ENCODE results near the gene ARHGEF16. TPM values are rescaled to one million over a fixed set of nuclear protein-coding genes. Genes with fewer than 3 reads are reported as not detected.

The ARHGEF16 gene
- total RNA-seq, 2 donors from 2014 or later: 47.7 to 64.7 TPM

GRCh38 chr1:3468236-3469103, 14.0 kb downstream of the ARHGEF16 start:
- Histone ChIP-seq H3K4me3 (ENCODE audit: low read length) (no peak overlapping the region), H3K9ac (ENCODE audit: extremely low read depth, low read length, poor library complexity, severe bottlenecking) (no peak overlapping the region), H3K27ac (ENCODE audit: low read depth, low read length) (no peak overlapping the region), H3K36me3 (ENCODE audit: control insufficient read depth, insufficient read depth, low read length) (peaks cover 24% of the 10 kb centered on the region), H3K9me3 (ENCODE audit: control insufficient read depth, low read length) (no peaks in the 10 kb centered on the region), H3K27me3 (ENCODE audit: control insufficient read depth, insufficient read depth, low read length, poor library complexity, severe bottlenecking) (no peaks in the 10 kb centered on the region), H3K4me1 (ENCODE audit: control insufficient read depth, insufficient read depth, low read length) (peaks cover 8% of the 10 kb centered on the region)
- TF ChIP-seq, protein P1, sequence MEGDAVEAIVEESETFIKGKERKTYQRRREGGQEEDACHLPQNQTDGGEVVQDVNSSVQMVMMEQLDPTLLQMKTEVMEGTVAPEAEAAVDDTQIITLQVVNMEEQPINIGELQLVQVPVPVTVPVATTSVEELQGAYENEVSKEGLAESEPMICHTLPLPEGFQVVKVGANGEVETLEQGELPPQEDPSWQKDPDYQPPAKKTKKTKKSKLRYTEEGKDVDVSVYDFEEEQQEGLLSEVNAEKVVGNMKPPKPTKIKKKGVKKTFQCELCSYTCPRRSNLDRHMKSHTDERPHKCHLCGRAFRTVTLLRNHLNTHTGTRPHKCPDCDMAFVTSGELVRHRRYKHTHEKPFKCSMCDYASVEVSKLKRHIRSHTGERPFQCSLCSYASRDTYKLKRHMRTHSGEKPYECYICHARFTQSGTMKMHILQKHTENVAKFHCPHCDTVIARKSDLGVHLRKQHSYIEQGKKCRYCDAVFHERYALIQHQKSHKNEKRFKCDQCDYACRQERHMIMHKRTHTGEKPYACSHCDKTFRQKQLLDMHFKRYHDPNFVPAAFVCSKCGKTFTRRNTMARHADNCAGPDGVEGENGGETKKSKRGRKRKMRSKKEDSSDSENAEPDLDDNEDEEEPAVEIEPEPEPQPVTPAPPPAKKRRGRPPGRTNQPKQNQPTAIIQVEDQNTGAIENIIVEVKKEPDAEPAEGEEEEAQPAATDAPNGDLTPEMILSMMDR (conservative IDR thresholded peaks at IDR 0.05): no peak
- Mint-ChIP-seq H3K4me3 (no peak overlapping the region), H3K27me3 (ENCODE audit: insufficient read depth) (no peaks in the 10 kb centered on the region), H3K9me3 (no peaks in the 10 kb centered on the region), H3K27ac (no peak overlapping the region), H3K36me3 (ENCODE audit: low read depth) (peaks cover 24% of the 10 kb centered on the region), H3K4me1 (peaks cover 7% of the 10 kb centered on the region)
- DNase-seq: no peak
- whole genome bisulfite sequencing, 2 experiments (ENCODE audit: insufficient coverage in 1 of 2, insufficient read length in 1 of 2): 88 to 97% methylated on average over 19 to 34 of the region's 34 CpGs

GRCh38 chr1:3469104-3469848, 14.8 kb downstream of the ARHGEF16 start:
- H3K27ac Mint-ChIP-seq: no peak overlapping the region
- H3K4me3 Mint-ChIP-seq: no peak overlapping the region
- H3K4me3 ChIP-seq (ENCODE audit: low read length): no peak overlapping the region
- peaks cover 24% of the 10 kb centered on the region for H3K36me3 ChIP-seq (ENCODE audit: control insufficient read depth, insufficient read depth, low read length)
- no peak for DNase-seq
- no peak overlapping the region for H3K9ac ChIP-seq (ENCODE audit: extremely low read depth, low read length, poor library complexity, severe bottlenecking)
- peaks cover 8% of the 10 kb centered on the region for H3K4me1 ChIP-seq (ENCODE audit: control insufficient read depth, insufficient read depth, low read length)
- H3K9me3 ChIP-seq (ENCODE audit: control insufficient read depth, low read length): no peaks in the 10 kb centered on the region
- H3K9me3 Mint-ChIP-seq: no peaks in the 10 kb centered on the region
- no peaks in the 10 kb centered on the region for H3K27me3 ChIP-seq (ENCODE audit: control insufficient read depth, insufficient read depth, low read length, poor library complexity, severe bottlenecking)
- H3K36me3 Mint-ChIP-seq (ENCODE audit: low read depth): peaks cover 30% of the 10 kb centered on the region
- no peak overlapping the region for H3K27ac ChIP-seq (ENCODE audit: low read depth, low read length)
- no peaks in the 10 kb centered on the region for H3K27me3 Mint-ChIP-seq (ENCODE audit: insufficient read depth)
- TF ChIP-seq, protein P1 (conservative IDR thresholded peaks at IDR 0.05): no peak
- WGBS, 2 experiments (ENCODE audit: insufficient coverage in 1 of 2, insufficient read length in 1 of 2): 93 to 99% methylated on average over 22 to 31 of the region's 31 CpGs
- peaks cover 7% of the 10 kb centered on the region for H3K4me1 Mint-ChIP-seq

- H3K9me3 Mint-ChIP-seq: no peaks in the 10 kb centered on the region
- H3K4me1 Mint-ChIP-seq: peaks cover 7% of the 10 kb centered on the region
- Histone ChIP-seq H3K36me3 (ENCODE audit: control insufficient read depth, insufficient read depth, low read length) (peaks cover 25% of the 10 kb centered on the region), H3K9ac (ENCODE audit: extremely low read depth, low read length, poor library complexity, severe bottlenecking) (no peak overlapping the region), H3K27me3 (ENCODE audit: control insufficient read depth, insufficient read depth, low read length, poor library complexity, severe bottlenecking) (no peaks in the 10 kb centered on the region), H3K27ac (ENCODE audit: low read depth, low read length) (no peak overlapping the region), H3K9me3 (ENCODE audit: control insufficient read depth, low read length) (no peaks in the 10 kb centered on the region), H3K4me1 (ENCODE audit: control insufficient read depth, insufficient read depth, low read length) (peaks cover 8% of the 10 kb centered on the region), H3K4me3 (ENCODE audit: low read length) (no peak overlapping the region)
- TF ChIP-seq, protein P1 (conservative IDR thresholded peaks at IDR 0.05): no peak
- no peak overlapping the region for H3K4me3 Mint-ChIP-seq
- 89 to 94% methylated on average over 8 to 17 of the region's 17 CpGs for WGBS, 2 experiments (ENCODE audit: insufficient coverage in 1 of 2, insufficient read length in 1 of 2)
- no peak for DNase-seq
- peaks cover 30% of the 10 kb centered on the region for H3K36me3 Mint-ChIP-seq (ENCODE audit: low read depth)
- peak overlapping the region; percentile 89 for H3K27ac Mint-ChIP-seq
- no peaks in the 10 kb centered on the region for H3K27me3 Mint-ChIP-seq (ENCODE audit: insufficient read depth)
Observed at GRCh38 chr1:3469849-3470649, 15.6 kb downstream of the ARHGEF16 start.

Measured in endodermal cell (in vitro differentiated cells).